Endothelial cell of umbilical vein (primary cell): Measurements from ENCODE around the gene NF1. TPM values are rescaled to one million over a fixed set of nuclear protein-coding genes. Genes with fewer than 3 reads are reported as not detected.

ENCODE experiments used
- BruUV-seq: library from RNA; stranded (reverse); fragments of 400-500 nt; replicated peaks from 2 replicates; lab custom pipeline; 2021; lab: Mats Ljungman, UMichigan
- CTCF ChIA-PET: fragments of 300-600, 350-600 bp; sonication (Branson Sonifier 250); formaldehyde crosslinking; loops from one replicate; lab custom pipeline; 2021; ENCODE audit warnings: antibody characterized with exemption, inconsistent platforms; lab: Charles Lee
- POLR2A ChIA-PET: fragments of 300-600, 350-600 bp; sonication (Branson Sonifier 250); formaldehyde crosslinking; loops from one replicate; lab custom pipeline; 2021; ENCODE audit warnings: antibody characterized with exemption, inconsistent platforms; lab: Charles Lee
- DNase-seq: peaks from one replicate; pipeline ENCODE4 v3.0.0-alpha.2; 2011; ENCODE audit warnings: low read depth, low spot score
- FAIRE-seq: peaks from 2 replicates; lab custom pipeline; 2011; peaks lifted over from hg19 to GRCh38; lab: Jason Lieb, UNC
- H2AFZ ChIP-seq: 2 replicates; pipeline ENCODE4 v1.6.0; 2012; ENCODE audit warnings: low read depth, low read length, control low read depth, inconsistent platforms
- H3K27ac ChIP-seq: 2 replicates; pipeline ENCODE4 v1.5.1; 2011; ENCODE audit warnings: low read depth, mild to moderate bottlenecking, control low read depth, low read length, moderate library complexity; ENCODE audit not compliant: insufficient read depth
- H3K27me3 ChIP-seq, 2 experiments: 2 replicates each; pipeline versions ENCODE4 v1.6.0 to v1.6.1; 2011; ENCODE audit warnings: low read length in 2 of 2, mixed read lengths in 1 of 2; ENCODE audit not compliant: control insufficient read depth in 2 of 2, insufficient read depth in 2 of 2
- H3K36me3 ChIP-seq, 2 experiments: 2 replicates in 1 of 2; 3 replicates in 1 of 2; pipeline ENCODE4 v1.5.1; 2011; ENCODE audit warnings: low read length in 2 of 2, mild to moderate bottlenecking in 1 of 2, moderate library complexity in 1 of 2; ENCODE audit not compliant: control insufficient read depth in 2 of 2, insufficient read depth in 2 of 2; ENCODE audit errors: extremely low read depth in 1 of 2
- H3K4me1 ChIP-seq: 3 replicates; pipeline ENCODE4 v1.5.1; 2011; ENCODE audit warnings: mild to moderate bottlenecking, low read length; ENCODE audit not compliant: control insufficient read depth, insufficient read depth; ENCODE audit errors: extremely low read depth
- H3K4me2 ChIP-seq: 2 replicates; pipeline ENCODE4 v1.6.1; 2011; ENCODE audit warnings: low read length, control low read depth, mixed read lengths; ENCODE audit not compliant: insufficient read depth
- H3K4me3 ChIP-seq, 3 experiments: fragments of 200-600 bp in 1 of 3; sonication (generic), shearing (Covaris generic) in 1 of 3; replicated peaks in 1 of 3; 2 replicates each; pipeline ENCODE4 v1.5.1; 2011 to 2016; ENCODE audit warnings: control low read depth in 3 of 3, low read length in 3 of 3, mild to moderate bottlenecking in 2 of 3, inconsistent platforms in 1 of 3, low read depth in 1 of 3, moderate library complexity in 1 of 3; ENCODE audit not compliant: insufficient read depth in 1 of 3
- H3K79me2 ChIP-seq: 2 replicates; pipeline ENCODE4 v1.6.0; 2012; ENCODE audit warnings: low read length, inconsistent platforms; ENCODE audit not compliant: control insufficient read depth, insufficient read depth
- H3K9ac ChIP-seq: replicated peaks from 2 replicates; pipeline ENCODE3; 2011; ENCODE audit warnings: low read length, control low read depth; ENCODE audit not compliant: insufficient read depth; ENCODE audit errors: extremely low read depth
- H3K9me1 ChIP-seq: replicated peaks from 3 replicates; pipeline ENCODE4 v1.6.0; 2011; ENCODE audit warnings: mild to moderate bottlenecking, low read length; ENCODE audit not compliant: control insufficient read depth, insufficient read depth; ENCODE audit errors: extremely low read depth
- H3K9me3 ChIP-seq: replicated peaks from 2 replicates; pipeline ENCODE4 v1.5.1; 2012; ENCODE audit warnings: low read length, inconsistent platforms; ENCODE audit not compliant: control insufficient read depth, insufficient read depth
- H4K20me1 ChIP-seq: replicated peaks from 2 replicates; pipeline ENCODE3; 2011; ENCODE audit warnings: mild to moderate bottlenecking, low read length; ENCODE audit not compliant: control insufficient read depth, insufficient read depth; ENCODE audit errors: extremely low read depth
- EZH2 ChIP-seq: IDR thresholded peaks from 2 replicates; pipeline ENCODE4 v1.6.1; 2012; ENCODE audit warnings: borderline replicate concordance, low read depth, mild to moderate bottlenecking, moderate library complexity, low read length, inconsistent platforms; ENCODE audit not compliant: severe bottlenecking
- FOS ChIP-seq: IDR thresholded peaks from 2 replicates; pipeline ENCODE4 v1.6.1; 2011; ENCODE audit warnings: mild to moderate bottlenecking, low read length, moderate library complexity, borderline replicate concordance; ENCODE audit not compliant: insufficient read depth
- GATA2 ChIP-seq: IDR thresholded peaks from 2 replicates; pipeline ENCODE4 v1.7.0; 2011; ENCODE audit warnings: low read depth, mild to moderate bottlenecking, moderate library complexity, mixed read lengths, low read length; ENCODE audit not compliant: insufficient read length, insufficient read depth
- JUN ChIP-seq: IDR thresholded peaks from 2 replicates; pipeline ENCODE4 v1.6.1; 2011; ENCODE audit warnings: borderline replicate concordance, low read depth; ENCODE audit not compliant: insufficient read length, insufficient read depth
- MAX ChIP-seq: IDR thresholded peaks from 2 replicates; pipeline ENCODE4 v1.6.1; 2011; ENCODE audit not compliant: insufficient read depth, insufficient read length
- MYC ChIP-seq: IDR thresholded peaks from one replicate; pipeline ENCODE4 v1.6.1; 2011; ENCODE audit warnings: mild to moderate bottlenecking, low read depth, low read length
- POLR2A ChIP-seq: IDR thresholded peaks from 2 replicates; pipeline ENCODE4 v1.6.1; 2012; ENCODE audit warnings: low read depth, mild to moderate bottlenecking, control low read depth, low read length
- POLR2AphosphoS5 ChIP-seq: IDR thresholded peaks from 2 replicates; pipeline ENCODE4 v1.6.1; 2012; ENCODE audit warnings: low read depth, mild to moderate bottlenecking, control low read depth, low read length, moderate library complexity; ENCODE audit not compliant: insufficient read depth
- dilution Hi-C: fragments of 300-500 bp; cut with MboI; formaldehyde crosslinking; loops from one replicate; pipeline ENCODE4 v1.15.0; 2019; ENCODE audit warnings: low sequenced_read_pairs; ENCODE audit not compliant: extremely low pct_ligation_motif_present
- intact Hi-C: fragments of 100-400 bp; cut with micrococcal nuclease; formaldehyde crosslinking; loops from one replicate; pipeline ENCODE4 v1.10.0; 2022
- polyA plus RNA-seq, 4 experiments: library from polyadenylated mRNA; depleted of rRNA in 3 of 4; stranded (reverse) in 3 of 4; unstranded in 1 of 4; fragments of >200 nt; gene quantifications; 2 replicates each; pipeline versions ENCODE4 v1.2.1 to v1.2.3, GENCODE V29; 2011 to 2012; ENCODE audit warnings: missing spikeins in 1 of 4
- total RNA-seq: library from RNA; stranded (reverse); gene quantifications from 2 replicates; pipeline ENCODE4 v1.2.3, GENCODE V29; 2021

The NF1 gene
- total and polyA plus RNA-seq, 2 donors (not counting 3 experiments of a cell fraction or from before 2014, with no cell fraction given): 13.7 to 42.4 TPM

- TF ChIP-seq MAX (no peak), POLR2A (no peak), POLR2AphosphoS5 (no peak), FOS (no peak), MYC (no peak), GATA2 (no peak)
- no peak overlapping the region for H3K4me2 ChIP-seq
- BruUV-seq: no TSS peak
- H3K9ac ChIP-seq: no peak overlapping the region
- ChIA-PET CTCF (interaction anchor here (1.1 to 2.4 kb wide), 3 partner anchors 15 to 153 kb away, joined by 3 to 10 read pairs (median 3); no protein-coding TSS in a partner anchor), POLR2A (no interaction called here)
- intact Hi-C loops (loop anchor here (5.0 kb wide), 1 partner anchor 136 kb away; no protein-coding TSS in a partner anchor), dilution Hi-C loops (no loop called here)
- H3K4me3 ChIP-seq: no peak overlapping the region
- no peak overlapping the region for H3K27ac ChIP-seq
- H3K4me1 ChIP-seq: peaks cover 2% of the 10 kb centered on the region
- H3K79me2 ChIP-seq: no peaks in the 10 kb centered on the region
- FAIRE-seq (no peak), DNase-seq (no peak)
- no peak overlapping the region for H2AFZ ChIP-seq
- no peaks in the 10 kb centered on the region for H4K20me1 ChIP-seq
- H3K27me3 ChIP-seq: no peaks in the 10 kb centered on the region
- peaks cover 7 to 10% of the 10 kb centered on the region in 2 experiments for H3K36me3 ChIP-seq
- no peaks in the 10 kb centered on the region for H3K9me1 ChIP-seq
- no peaks in the 10 kb centered on the region for H3K9me3 ChIP-seq
Measured at GRCh38 chr17:31236137-31236536, 141.4 kb downstream of the NF1 start.

GRCh38 chr17:31236712-31237111 is 141.9 kb downstream of the NF1 start:
- Histone ChIP-seq H2AFZ (no peak overlapping the region), H3K27ac (no peak overlapping the region), H3K9me1 (no peaks in the 10 kb centered on the region), H3K4me2 (no peak overlapping the region), H3K9me3 (no peaks in the 10 kb centered on the region), H3K4me1 (peaks cover 2% of the 10 kb centered on the region), H3K36me3 (peaks cover 7 to 10% of the 10 kb centered on the region in 2 experiments), H3K9ac (no peak overlapping the region), H3K27me3 (no peaks in the 10 kb centered on the region), H3K4me3 (no peak overlapping the region), H4K20me1 (no peaks in the 10 kb centered on the region), H3K79me2 (no peaks in the 10 kb centered on the region)
- ChIA-PET CTCF (no interaction called here), POLR2A (no interaction called here)
- intact Hi-C loops: loop anchor here (5.0 kb wide), 1 partner anchor 136 kb away; no protein-coding TSS in a partner anchor
- DNase-seq (no peak), FAIRE-seq (no peak)
- BruUV-seq: no TSS peak
- dilution Hi-C loops: no loop called here
- no peak for TF ChIP-seq FOS
- TF ChIP-seq MAX: no peak
- TF ChIP-seq MYC: no peak
- no peak for TF ChIP-seq POLR2AphosphoS5
- TF ChIP-seq GATA2: no peak
- no peak for TF ChIP-seq EZH2
- no peak for TF ChIP-seq JUN
